ENCODE data around the gene POM121L2. TPM values are rescaled to one million over a fixed set of nuclear protein-coding genes. Genes with fewer than 3 reads are reported as not detected.

The POM121L2 gene
- total and polyA plus RNA-seq, 2 of the 13 experiments (the other 11 are each of a cell fraction or from before 2014, with no cell fraction given), result not detected

DNA sequence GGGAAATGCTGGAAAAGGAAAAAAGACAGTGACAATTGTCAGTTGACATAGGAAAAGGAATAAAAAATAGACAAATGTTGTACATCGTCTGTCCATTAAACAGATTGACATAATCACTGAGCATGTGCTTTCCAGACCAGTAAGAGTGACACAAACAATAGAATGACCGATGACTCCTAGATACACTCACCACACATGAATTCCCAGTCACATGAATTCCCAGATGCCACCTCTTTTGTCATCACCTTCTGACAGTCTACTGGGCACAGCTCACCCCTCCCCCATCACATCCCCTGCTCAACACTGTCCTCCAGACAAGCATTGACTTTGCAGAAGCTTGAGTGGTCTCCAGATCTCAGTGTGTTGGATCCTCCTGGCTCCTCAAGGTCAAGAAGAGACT is 25.9 kb downstream of the POM121L2 start (continued):
- no peak for TF ChIP-seq ZNF263 (CRISPR knock-in tag; IDR thresholded peaks at IDR 0.05)
- TF ChIP-seq BRCA1 (CRISPR knock-in tag; IDR thresholded peaks at IDR 0.05), result no peak
- TF ChIP-seq, protein P1, sequence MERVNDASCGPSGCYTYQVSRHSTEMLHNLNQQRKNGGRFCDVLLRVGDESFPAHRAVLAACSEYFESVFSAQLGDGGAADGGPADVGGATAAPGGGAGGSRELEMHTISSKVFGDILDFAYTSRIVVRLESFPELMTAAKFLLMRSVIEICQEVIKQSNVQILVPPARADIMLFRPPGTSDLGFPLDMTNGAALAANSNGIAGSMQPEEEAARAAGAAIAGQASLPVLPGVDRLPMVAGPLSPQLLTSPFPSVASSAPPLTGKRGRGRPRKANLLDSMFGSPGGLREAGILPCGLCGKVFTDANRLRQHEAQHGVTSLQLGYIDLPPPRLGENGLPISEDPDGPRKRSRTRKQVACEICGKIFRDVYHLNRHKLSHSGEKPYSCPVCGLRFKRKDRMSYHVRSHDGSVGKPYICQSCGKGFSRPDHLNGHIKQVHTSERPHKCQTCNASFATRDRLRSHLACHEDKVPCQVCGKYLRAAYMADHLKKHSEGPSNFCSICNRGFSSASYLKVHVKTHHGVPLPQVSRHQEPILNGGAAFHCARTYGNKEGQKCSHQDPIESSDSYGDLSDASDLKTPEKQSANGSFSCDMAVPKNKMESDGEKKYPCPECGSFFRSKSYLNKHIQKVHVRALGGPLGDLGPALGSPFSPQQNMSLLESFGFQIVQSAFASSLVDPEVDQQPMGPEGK (CRISPR knock-in tag; IDR thresholded peaks at IDR 0.05), result no peak
- TF ChIP-seq MXD4 (CRISPR knock-in tag; IDR thresholded peaks at IDR 0.05), result no peak
- TF ChIP-seq ZFP37 (CRISPR knock-in tag; IDR thresholded peaks at IDR 0.05; ENCODE audit: borderline replicate concordance), result no peak
- TF ChIP-seq RORA (CRISPR knock-in tag; IDR thresholded peaks at IDR 0.05), result no peak

DNA sequence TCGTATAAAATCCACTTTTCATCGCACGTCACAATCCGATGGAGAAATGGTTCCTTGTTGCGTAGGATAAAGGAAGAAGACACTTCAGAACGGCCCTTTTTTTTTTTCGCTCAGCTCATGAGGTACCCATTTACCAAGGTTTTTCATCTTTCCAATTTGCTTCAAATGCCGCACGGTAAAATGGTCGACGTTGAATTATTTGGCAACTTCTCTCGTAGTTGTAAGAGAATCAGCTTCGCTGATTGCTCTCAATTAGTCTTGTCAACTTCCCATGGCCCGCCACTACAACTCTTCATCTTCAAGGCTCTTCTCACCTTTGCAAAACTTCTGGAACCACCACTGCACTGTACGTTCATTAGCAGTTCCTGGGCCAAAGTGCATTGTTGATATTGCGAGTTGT is 28.8 kb downstream of the POM121L2 start:
- Histone ChIP-seq H3K4me1 (ENCODE audit: insufficient read depth, low read length) (peaks cover 28% of the 10 kb centered on the region), H4K20me1 (ENCODE audit: insufficient read depth, low read length) (no peaks in the 10 kb centered on the region), H3K27ac (ENCODE audit: extremely low read length, insufficient read depth, low read length) (no peak overlapping the region), H3K79me2 (ENCODE audit: insufficient read depth, low read length) (no peaks in the 10 kb centered on the region), H3K9ac (ENCODE audit: insufficient read depth, low read depth, low read length) (no peak overlapping the region), H2AFZ (ENCODE audit: low read length) (no peak overlapping the region), H3K4me2 (ENCODE audit: low read depth, low read length) (no peak overlapping the region), H3K27me3 (ENCODE audit: control insufficient read depth in 1 of 2, insufficient read depth in 2 of 2, low read length in 2 of 2) (peaks cover 1 to 39% of the 10 kb centered on the region in 2 experiments; a peak in 4 of 5 replicates), H3K4me3 (replicated peaks in 1 of 3; ENCODE audit: insufficient read depth in 1 of 3, low read depth in 2 of 3, low read length in 3 of 3) (no peak overlapping the region), H3K36me3 (replicated peaks in 1 of 2; ENCODE audit: control insufficient read depth in 1 of 2, insufficient read depth in 2 of 2, low read length in 2 of 2) (no peaks in the 10 kb centered on the region), H3K9me3 (ENCODE audit: low read length) (no peaks in the 10 kb centered on the region)
- ChIA-PET POLR2A (no interaction called here), CTCF (ENCODE audit: low intra/inter-chr PET ratio, low total read pairs) (no interaction called here)
- ATAC-seq, result no peak
- DNase-seq (ENCODE audit: low spot score), result no peak
- intact Hi-C loops (cut with micrococcal nuclease; ENCODE audit: unreplicated experiment), result no loop called here
- no TSS peak for BruUV-seq (replicated peaks)
- in situ Hi-C loops (cut with HindIII; ENCODE audit: extremely low pct_ligation_motif_present, low pct_unique_long_range_greater_than_20kb), result no loop called here
- no peak for FAIRE-seq
- TF ChIP-seq, protein P2, sequence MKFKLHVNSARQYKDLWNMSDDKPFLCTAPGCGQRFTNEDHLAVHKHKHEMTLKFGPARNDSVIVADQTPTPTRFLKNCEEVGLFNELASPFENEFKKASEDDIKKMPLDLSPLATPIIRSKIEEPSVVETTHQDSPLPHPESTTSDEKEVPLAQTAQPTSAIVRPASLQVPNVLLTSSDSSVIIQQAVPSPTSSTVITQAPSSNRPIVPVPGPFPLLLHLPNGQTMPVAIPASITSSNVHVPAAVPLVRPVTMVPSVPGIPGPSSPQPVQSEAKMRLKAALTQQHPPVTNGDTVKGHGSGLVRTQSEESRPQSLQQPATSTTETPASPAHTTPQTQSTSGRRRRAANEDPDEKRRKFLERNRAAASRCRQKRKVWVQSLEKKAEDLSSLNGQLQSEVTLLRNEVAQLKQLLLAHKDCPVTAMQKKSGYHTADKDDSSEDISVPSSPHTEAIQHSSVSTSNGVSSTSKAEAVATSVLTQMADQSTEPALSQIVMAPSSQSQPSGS (CRISPR knock-in tag; IDR thresholded peaks at IDR 0.05), result no peak
- TF ChIP-seq ELF3 (CRISPR knock-in tag; IDR thresholded peaks at IDR 0.05) (no peak), ZNF768 (CRISPR knock-in tag; IDR thresholded peaks at IDR 0.05) (no peak), U2AF2 (IDR thresholded peaks at IDR 0.05; ENCODE audit: low read depth, low read length) (no peak), CHD2 (IDR thresholded peaks at IDR 0.05; ENCODE audit: low read depth, low read length) (no peak), POLR2G (IDR thresholded peaks at IDR 0.05; ENCODE audit: low read depth, low read length) (no peak)
- TF ChIP-seq, protein P3, sequence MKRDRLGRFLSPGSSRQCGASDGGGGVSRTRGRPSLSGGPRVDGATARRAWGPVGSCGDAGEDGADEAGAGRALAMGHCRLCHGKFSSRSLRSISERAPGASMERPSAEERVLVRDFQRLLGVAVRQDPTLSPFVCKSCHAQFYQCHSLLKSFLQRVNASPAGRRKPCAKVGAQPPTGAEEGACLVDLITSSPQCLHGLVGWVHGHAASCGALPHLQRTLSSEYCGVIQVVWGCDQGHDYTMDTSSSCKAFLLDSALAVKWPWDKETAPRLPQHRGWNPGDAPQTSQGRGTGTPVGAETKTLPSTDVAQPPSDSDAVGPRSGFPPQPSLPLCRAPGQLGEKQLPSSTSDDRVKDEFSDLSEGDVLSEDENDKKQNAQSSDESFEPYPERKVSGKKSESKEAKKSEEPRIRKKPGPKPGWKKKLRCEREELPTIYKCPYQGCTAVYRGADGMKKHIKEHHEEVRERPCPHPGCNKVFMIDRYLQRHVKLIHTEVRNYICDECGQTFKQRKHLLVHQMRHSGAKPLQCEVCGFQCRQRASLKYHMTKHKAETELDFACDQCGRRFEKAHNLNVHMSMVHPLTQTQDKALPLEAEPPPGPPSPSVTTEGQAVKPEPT (CRISPR knock-in tag; IDR thresholded peaks at IDR 0.05; ENCODE audit: low read depth), result no peak
- TF ChIP-seq, protein P4, sequence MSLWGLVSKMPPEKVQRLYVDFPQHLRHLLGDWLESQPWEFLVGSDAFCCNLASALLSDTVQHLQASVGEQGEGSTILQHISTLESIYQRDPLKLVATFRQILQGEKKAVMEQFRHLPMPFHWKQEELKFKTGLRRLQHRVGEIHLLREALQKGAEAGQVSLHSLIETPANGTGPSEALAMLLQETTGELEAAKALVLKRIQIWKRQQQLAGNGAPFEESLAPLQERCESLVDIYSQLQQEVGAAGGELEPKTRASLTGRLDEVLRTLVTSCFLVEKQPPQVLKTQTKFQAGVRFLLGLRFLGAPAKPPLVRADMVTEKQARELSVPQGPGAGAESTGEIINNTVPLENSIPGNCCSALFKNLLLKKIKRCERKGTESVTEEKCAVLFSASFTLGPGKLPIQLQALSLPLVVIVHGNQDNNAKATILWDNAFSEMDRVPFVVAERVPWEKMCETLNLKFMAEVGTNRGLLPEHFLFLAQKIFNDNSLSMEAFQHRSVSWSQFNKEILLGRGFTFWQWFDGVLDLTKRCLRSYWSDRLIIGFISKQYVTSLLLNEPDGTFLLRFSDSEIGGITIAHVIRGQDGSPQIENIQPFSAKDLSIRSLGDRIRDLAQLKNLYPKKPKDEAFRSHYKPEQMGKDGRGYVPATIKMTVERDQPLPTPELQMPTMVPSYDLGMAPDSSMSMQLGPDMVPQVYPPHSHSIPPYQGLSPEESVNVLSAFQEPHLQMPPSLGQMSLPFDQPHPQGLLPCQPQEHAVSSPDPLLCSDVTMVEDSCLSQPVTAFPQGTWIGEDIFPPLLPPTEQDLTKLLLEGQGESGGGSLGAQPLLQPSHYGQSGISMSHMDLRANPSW (CRISPR knock-in tag; IDR thresholded peaks at IDR 0.05; ENCODE audit: borderline replicate concordance), result no peak
- 77% methylated on average over 16 of the region's 16 CpGs for WGBS (ENCODE audit: low lambda C conversion rate)

Data from HepG2 (cell line).